CD4-positive, alpha-beta T cell (primary cell): ENCODE data around the gene UHRF1. TPM values are rescaled to one million over a fixed set of nuclear protein-coding genes. Genes with fewer than 3 reads are reported as not detected.
"Not testable (repeated sequence)": the region's sequence is repeated elsewhere in the genome, so short reads cannot be mapped to it uniquely, and the experiment has no call there.

Experiments
- ATAC-seq: fragments of 200-7000 bp; cut with Tn5 transposase; one replicate; pipeline ENCODE4 v1.10.0; 2022; ENCODE audit warnings: mild to moderate bottlenecking; ENCODE audit not compliant: poor library complexity
- CTCF ChIA-PET: fragments of 350-600 bp; sonication (Branson Sonifier 250); formaldehyde crosslinking; loops from one replicate; lab custom pipeline; 2021; ENCODE audit warnings: antibody characterized with exemption, inconsistent platforms; lab: Charles Lee
- POLR2A ChIA-PET: fragments of 350-600 bp; sonication (Branson Sonifier 250); formaldehyde crosslinking; loops from one replicate; lab custom pipeline; 2021; ENCODE audit warnings: antibody characterized with exemption, inconsistent platforms; lab: Charles Lee
- DNase-seq, 14 experiments: peaks; one replicate each; pipeline ENCODE4 v3.0.0-alpha.2; 2013 to 2020; ENCODE audit warnings: mixed read lengths in 2 of 14
- H3K27ac ChIP-seq, 2 donors: one replicate each; pipeline versions ENCODE4 v1.5.1 to v1.7.0; 2013; ENCODE audit warnings: low read length in 2 of 2, low read depth in 1 of 2, mild to moderate bottlenecking in 1 of 2
- H3K27me3 ChIP-seq, 2 experiments: 1 replicate in 1 of 2; 2 replicates in 1 of 2; pipeline versions ENCODE4 v1.6.1 to v1.7.0; 2013; ENCODE audit warnings: low read length in 2 of 2, control low read depth in 1 of 2, mild to moderate bottlenecking in 1 of 2, moderate library complexity in 1 of 2; ENCODE audit not compliant: insufficient read depth in 2 of 2, control insufficient read depth in 1 of 2
- H3K36me3 ChIP-seq: one replicate; pipeline ENCODE4 v1.6.1; 2013; ENCODE audit warnings: low read length, control low read depth; ENCODE audit not compliant: insufficient read depth
- H3K4me1 ChIP-seq: one replicate; pipeline ENCODE4 v1.6.1; 2013; ENCODE audit warnings: low read length, control low read depth; ENCODE audit not compliant: insufficient read depth
- H3K4me3 ChIP-seq: one replicate; pipeline ENCODE4 v1.5.1; 2013; ENCODE audit warnings: mild to moderate bottlenecking, low read length, moderate library complexity
- H3K9me3 ChIP-seq, 2 experiments: 1 replicate in 1 of 2; 2 replicates in 1 of 2; pipeline versions ENCODE4 v1.6.1 to v1.7.0; 2013; ENCODE audit warnings: low read length in 2 of 2, mild to moderate bottlenecking in 2 of 2, control low read depth in 1 of 2, moderate library complexity in 1 of 2; ENCODE audit not compliant: control insufficient read depth in 1 of 2, insufficient read depth in 1 of 2
- H3K27ac Mint-ChIP-seq: one replicate; pipeline ENCODE4 v1.8.0; 2020; ENCODE audit warnings: mixed read lengths
- H3K27me3 Mint-ChIP-seq: one replicate; pipeline ENCODE4 v1.8.0; 2021; ENCODE audit warnings: mixed read lengths
- H3K36me3 Mint-ChIP-seq: one replicate; pipeline ENCODE4 v1.8.0; 2021; ENCODE audit warnings: low read depth, mixed read lengths
- H3K4me1 Mint-ChIP-seq: one replicate; pipeline ENCODE4 v1.8.0; 2021; ENCODE audit warnings: low read depth, mixed read lengths
- H3K4me3 Mint-ChIP-seq: one replicate; pipeline ENCODE4 v1.8.0; 2020; ENCODE audit warnings: mild to moderate bottlenecking, mixed read lengths
- H3K9me3 Mint-ChIP-seq: one replicate; pipeline ENCODE4 v1.8.0; 2020; ENCODE audit warnings: mixed read lengths
- CTCF ChIP-seq: fragments of 200-600 bp; IDR thresholded peaks from one replicate; pipeline ENCODE4 v1.8.0; 2022; ENCODE audit warnings: antibody characterized with exemption, mild to moderate bottlenecking
- intact Hi-C, 2 experiments: fragments of 100-400 bp; cut with DNase I in 1 of 2; cut with micrococcal nuclease in 1 of 2; formaldehyde crosslinking; loops; one replicate each; pipeline versions ENCODE4 v1.15.1 to v1.9.0; 2023 to 2025; cut with DNase I, micrococcal nuclease
- total RNA-seq, 174 experiments: library from RNA in 2 of 174; stranded (reverse) in 2 of 174; gene quantifications; one replicate each; pipeline ENCODE4 v1.2.3 and lab custom pipeline; 2021 to 2026

The UHRF1 gene
- total RNA-seq, 2 experiments from 2014 or later = 0.16 to 0.20 TPM

GRCh38 chr19:4879041-4879440, 30.3 kb upstream of the UHRF1 start:
- Histone ChIP-seq H3K27me3 (no peaks in the 10 kb centered on the region), H3K36me3 (no peaks in the 10 kb centered on the region), H3K4me3 (no peak overlapping the region), H3K4me1 (peaks cover 12% of the 10 kb centered on the region), H3K9me3 (peaks cover 0 to 5% of the 10 kb centered on the region in 2 experiments), H3K27ac (no peak overlapping the region)
- Mint-ChIP-seq H3K36me3 (no peaks in the 10 kb centered on the region), H3K4me1 (no peaks in the 10 kb centered on the region), H3K9me3 (no peaks in the 10 kb centered on the region), H3K27ac (no peak overlapping the region), H3K27me3 (peaks cover under 1% of the 10 kb centered on the region), H3K4me3 (no peak overlapping the region)
- ChIA-PET POLR2A (interaction anchor here (0.6 kb wide), 1 partner anchor 33 kb away, joined by 4 read pairs; no protein-coding TSS in a partner anchor), CTCF (no interaction called here)
- no peak for ATAC-seq
- TF ChIP-seq CTCF = no peak
- intact Hi-C loops = no loop called here
- no peak for DNase-seq

GRCh38 chr19:4882874-4883273, 26.4 kb upstream of the UHRF1 start:
- H3K4me1 Mint-ChIP-seq, H3K27me3 ChIP-seq, H3K36me3 Mint-ChIP-seq, H3K27me3 Mint-ChIP-seq, H3K4me3 Mint-ChIP-seq, H3K9me3 Mint-ChIP-seq, intact Hi-C loops, H3K36me3 ChIP-seq, POLR2A ChIA-PET, H3K9me3 ChIP-seq, H3K27ac ChIP-seq, CTCF ChIA-PET, DNase-seq, H3K27ac Mint-ChIP-seq, ATAC-seq, H3K4me3 ChIP-seq: not testable (repeated sequence)
- H3K4me1 ChIP-seq = peaks cover 10% of the 10 kb centered on the region

- intact Hi-C loops, H3K4me1 ChIP-seq, H3K27me3 ChIP-seq, H3K27ac Mint-ChIP-seq, H3K27me3 Mint-ChIP-seq, POLR2A ChIA-PET, H3K27ac ChIP-seq, H3K36me3 Mint-ChIP-seq, CTCF ChIA-PET, H3K4me3 Mint-ChIP-seq, H3K4me1 Mint-ChIP-seq, H3K9me3 Mint-ChIP-seq, H3K36me3 ChIP-seq, DNase-seq, ATAC-seq, H3K4me3 ChIP-seq, H3K9me3 ChIP-seq: not testable (repeated sequence)
Observed at GRCh38 chr19:4884993-4885392, 24.3 kb upstream of the UHRF1 start.

- H3K4me3 Mint-ChIP-seq, H3K27ac Mint-ChIP-seq, H3K9me3 Mint-ChIP-seq, intact Hi-C loops, H3K4me1 ChIP-seq, ATAC-seq, H3K27me3 ChIP-seq, H3K9me3 ChIP-seq, H3K27me3 Mint-ChIP-seq, H3K36me3 ChIP-seq, H3K4me1 Mint-ChIP-seq, CTCF ChIA-PET, POLR2A ChIA-PET, DNase-seq, H3K27ac ChIP-seq, H3K4me3 ChIP-seq: not testable (repeated sequence)
- peaks cover 14% of the 10 kb centered on the region for H3K36me3 Mint-ChIP-seq
Observed at GRCh38 chr19:4887803-4888202, 21.5 kb upstream of the UHRF1 start.
